GM19023 (cell line): ENCODE data around the gene DDRGK1.
"Not testable (repeated sequence)": the region's sequence is repeated elsewhere in the genome, so short reads cannot be mapped to it uniquely, and the experiment has no call there.

Experiments used
- ATAC-seq: cut with Tn5 transposase; IDR thresholded peaks from one replicate; pipeline ENCODE4 v1.9.1; 2021; ENCODE audit warnings: mild to moderate bottlenecking, moderate library complexity; ENCODE audit not compliant: unreplicated experiment

Gene DDRGK1

DNA sequence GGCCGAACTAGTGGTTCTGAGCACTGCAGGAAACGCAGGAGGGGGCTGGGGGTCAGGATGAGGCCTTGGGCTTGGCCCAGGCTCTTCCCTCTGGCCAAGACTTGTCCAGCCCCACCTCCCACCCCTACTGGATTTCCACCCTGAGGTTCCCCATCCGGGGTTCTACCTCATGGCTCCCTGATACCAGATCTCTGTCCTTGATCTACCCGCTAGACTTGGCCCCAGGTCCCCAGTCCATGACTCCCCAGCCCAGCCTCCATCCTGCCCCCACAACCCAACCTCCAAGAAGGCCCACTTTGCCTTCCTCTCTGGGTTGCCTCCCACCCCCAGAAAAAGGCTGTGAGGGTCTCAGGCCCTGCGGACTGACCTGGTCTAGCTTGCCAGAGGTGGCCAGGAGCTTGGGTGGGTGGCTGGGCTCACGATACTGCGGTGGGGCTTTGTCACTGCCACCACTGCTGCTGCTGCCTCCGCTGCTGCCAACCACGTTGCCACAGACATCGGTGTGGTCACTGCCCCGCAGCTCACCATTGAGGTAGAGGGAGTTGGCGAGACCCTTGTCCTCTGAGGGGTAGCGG, 38.1 kb downstream of the DDRGK1 start:
- ATAC-seq, result no peak

DNA sequence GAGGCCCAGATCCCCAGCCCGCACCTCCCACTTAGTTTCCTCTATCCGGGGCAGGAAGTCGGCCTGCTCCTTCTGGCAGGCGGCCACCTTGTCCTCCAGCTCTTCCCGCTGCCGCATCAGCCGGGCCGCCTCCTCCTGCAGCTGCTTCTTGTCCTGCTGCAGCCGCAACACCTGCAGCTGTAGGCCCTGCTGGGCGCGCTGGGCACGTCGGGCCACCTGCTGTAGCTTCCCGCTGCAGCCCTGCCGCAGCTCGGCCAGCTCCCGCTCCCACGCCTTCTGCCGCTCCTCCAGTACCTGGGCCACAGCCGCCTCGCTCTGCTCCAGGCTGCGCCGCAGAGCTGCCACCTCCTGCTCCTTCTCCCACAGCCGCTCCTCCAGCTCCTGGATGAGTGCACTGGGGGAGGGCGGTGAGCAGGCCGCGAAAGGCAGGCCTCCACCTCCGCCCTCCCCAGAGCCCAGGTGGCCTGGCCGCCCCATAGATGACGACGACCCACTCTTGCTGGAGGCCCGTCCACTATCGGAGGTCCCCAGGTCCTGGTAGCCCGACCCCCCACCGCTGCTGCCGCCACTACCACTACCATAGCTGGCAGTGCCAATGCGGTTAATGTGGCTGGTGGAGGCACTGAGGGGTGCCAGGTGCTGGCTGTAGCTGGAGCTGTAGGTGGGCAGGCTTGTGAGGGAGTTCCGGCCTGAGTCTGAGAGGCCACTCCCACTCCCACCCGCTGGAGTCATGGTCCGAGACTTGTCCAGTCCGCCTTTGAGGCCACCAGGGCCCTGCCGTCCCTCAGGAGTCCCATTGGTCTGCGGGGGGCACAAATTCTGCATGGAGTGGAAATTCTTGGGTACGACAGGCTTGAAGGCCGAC, 38.8 kb downstream of the DDRGK1 start:
- ATAC-seq, result no peak

DNA sequence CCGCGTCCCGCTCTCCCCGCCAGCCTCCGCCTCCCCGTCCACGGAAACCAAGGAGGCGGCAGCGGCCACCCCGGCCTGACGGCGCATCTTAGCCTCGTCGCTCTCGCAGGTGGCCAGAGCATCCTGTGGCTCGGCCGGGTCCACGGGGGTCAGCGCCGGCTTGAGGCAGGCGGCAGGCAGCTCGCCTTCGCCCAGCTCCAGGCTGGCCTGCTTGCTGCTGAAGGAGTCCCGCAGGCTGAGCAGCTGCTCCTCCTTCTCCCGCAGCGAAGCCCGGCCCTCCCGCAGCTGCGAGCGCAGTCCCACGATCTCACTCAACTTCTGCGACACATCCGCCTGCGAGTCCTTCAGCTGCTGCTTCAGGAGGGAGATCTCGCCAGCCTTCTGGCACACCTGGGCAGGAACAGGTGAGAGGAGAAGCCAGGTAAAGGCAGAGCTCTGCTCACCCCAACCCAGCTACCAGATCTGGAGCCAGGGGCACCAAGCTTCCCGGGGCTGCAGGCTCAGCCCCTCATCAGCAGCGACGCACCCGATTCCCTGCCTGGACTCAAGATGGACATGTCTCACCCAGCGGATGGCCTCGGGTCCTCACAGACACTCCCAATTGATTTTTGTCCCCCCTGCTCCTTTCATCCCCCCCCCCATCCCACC, 39.6 kb downstream of the DDRGK1 start:
- no peak for ATAC-seq

DNA sequence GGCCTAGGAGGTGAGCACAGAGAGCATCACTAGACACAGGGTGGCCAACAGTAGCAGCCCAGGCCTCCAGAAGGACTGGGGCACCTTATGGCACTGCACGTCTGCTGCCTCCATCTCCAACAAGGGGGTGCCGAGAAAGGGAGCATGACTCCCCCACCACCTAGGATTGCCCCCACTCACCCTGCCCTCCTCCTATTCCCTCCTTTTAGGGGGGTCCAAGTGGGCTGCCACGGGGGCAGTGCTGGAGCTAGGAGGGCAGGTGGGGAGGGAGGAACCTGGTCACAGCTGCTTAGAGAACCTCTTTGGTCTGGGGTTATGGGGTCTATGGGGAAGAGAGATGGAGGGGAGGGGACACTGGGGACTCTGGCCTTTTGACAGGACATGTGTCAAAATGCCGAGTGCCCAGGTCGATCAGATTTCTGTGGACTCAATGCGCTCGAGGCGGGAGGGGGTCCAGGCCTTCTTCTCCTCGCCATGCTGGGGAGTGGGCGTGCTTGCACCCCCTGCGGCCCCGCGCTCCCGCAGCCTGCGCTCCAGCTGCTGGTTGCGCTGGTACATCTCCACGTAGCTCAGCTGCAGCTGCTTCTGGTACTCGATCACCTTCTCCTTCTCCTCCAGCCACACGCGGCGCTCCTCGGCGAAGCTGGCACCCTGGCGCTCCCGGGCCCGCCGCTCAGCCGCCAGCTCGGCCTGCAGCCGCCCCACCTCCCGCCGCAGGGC, 40.3 kb downstream of the DDRGK1 start:
- no peak for ATAC-seq

DNA sequence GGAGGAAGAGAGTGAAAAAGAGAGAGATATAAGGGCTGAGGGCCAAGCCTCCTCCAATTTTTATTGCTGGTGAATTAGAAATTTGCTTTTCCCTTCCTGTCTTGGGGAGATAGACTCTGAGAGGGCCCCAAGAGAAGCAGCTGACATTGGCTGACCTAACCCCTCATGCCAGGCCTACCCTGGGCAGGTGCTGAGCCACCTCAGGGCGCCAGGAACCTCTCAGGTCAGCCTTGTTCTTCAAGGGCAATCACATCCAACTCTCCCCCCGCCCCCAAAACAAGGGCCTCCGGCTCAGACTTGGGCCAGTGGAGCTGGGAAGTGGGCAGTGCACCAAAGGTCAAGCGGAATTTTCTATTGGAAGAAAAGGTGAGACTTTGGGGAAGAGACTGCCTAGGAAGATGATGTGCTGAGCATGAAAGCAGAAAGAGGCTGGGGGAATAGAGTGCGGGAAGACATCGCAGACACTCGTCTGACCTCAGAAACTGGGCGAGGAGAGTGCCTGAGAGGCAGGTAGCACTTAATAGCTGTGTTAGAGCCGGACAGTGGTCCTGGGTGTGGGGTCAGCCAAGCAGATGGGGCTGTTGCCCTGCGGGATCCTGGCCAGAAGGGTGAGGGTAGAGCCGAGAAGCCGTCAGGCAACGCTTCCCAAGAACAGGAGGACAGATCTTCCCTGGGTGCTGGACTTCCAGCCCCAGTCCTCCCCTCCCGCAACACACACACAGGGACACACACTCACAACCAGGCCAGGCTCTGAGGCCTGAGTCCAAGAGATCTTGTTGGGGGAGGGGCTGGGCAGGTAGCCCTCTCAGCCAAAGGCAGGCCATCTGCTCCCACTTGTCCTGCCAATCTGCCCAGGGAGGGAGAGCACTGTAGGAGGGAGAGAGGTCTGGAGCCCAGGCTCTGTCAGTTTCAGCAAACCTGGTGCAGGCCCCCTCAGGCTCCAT, 41.1 kb downstream of the DDRGK1 start:
- ATAC-seq, result no peak

DNA sequence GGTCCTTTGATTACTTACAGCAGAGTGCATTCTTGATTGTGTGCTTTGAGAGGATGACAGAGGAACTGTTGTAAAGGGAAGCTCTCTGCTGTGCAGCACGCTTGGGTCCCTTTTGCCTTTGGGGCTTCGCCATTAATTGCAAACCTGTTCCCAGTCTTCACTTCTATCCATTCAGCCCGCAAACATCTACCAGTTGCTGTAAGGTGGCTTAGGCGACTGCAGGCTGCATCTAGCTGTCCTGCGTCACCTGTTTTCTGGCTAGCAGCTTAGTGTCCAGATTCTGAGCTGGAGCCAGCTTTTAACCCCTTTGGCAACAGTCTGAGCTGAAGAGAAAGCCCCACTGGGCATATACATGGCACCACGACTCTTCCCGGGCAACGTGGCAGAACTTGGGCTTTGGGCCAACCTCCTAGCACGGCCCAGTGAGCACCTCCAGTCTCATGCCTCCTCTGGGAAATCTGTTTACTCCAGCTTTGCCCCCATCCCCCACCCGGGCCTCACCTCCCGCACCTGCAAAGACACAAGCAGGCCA, 42.3 kb downstream of the DDRGK1 start:
- no peak for ATAC-seq

DNA sequence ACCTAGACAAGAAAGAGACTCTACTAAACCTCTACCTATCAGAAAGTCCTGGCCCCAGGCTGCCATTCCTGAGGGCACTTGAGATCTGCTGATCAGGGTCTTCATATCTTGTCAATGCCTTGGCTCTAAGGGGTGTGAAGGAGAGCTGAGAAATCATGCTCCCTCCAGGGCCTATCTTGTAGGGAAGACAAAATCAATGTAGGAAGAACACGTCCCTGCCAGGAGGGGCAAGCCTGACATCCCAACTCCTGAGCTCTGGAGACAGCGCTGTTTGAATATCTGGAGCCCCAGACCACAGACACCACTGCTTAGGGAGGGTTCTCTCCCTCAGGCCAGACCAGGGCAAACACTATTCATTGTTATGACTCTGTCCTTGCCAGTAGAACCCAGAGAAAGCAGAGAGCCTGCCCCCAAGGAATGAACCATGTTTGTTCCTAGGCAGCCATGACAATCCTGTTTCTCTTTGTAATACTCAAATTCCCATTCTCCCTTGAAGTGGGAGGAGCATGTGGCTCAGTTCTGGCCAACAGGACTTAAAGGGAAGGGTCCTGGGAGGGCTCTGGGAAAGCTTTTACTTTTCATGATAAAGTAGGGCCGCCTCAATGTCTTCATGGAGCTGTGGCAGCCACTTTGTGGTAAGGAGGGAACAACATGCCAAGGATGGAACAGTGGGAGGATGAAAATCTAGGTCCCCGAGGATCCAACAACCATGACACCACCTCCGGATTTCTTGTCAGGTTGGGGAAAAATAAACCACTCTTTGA, 43.0 kb downstream of the DDRGK1 start:
- ATAC-seq, result no peak

DNA sequence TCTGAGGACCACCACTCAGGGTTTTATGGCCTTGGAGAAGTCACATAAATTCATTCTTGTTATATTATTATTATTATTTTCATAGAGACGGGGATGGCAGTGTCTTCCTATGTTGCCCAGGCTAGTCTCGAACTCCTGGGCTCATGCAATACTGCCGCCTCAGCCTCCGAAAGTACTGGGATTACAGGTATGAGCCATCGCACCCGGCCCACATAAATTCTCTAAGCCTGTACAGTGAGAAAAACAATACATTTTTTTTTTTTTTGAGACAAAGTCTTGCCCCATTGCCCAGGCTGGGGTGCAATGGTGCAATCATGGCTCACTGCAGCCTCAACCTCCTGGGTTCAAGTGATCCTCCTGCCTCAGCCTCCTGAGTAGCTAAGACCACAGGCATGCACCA, 44.1 kb downstream of the DDRGK1 start:
- no peak for ATAC-seq

DNA sequence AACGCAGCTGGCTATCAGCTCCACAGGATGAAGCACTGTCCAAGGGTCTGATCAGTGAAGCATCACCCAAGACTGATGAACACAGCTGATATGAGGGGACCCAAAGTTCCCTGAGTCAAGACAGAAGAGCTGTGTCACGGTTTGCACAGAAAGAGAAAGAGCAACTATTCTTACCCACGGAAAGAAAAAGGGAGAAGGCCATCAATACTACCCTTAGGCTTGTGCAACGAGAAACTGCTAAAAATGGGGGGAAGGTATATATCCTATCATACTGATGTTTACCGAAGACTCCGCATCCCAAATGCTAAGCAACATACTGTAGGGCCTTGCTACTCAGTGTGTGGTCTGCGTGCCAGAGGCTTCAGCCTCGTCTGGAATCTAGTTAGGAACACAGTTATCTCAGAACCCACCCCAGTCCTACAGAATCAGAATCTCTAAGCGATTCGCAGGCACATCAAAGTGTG, 45.5 kb downstream of the DDRGK1 start:
- no peak for ATAC-seq

DNA sequence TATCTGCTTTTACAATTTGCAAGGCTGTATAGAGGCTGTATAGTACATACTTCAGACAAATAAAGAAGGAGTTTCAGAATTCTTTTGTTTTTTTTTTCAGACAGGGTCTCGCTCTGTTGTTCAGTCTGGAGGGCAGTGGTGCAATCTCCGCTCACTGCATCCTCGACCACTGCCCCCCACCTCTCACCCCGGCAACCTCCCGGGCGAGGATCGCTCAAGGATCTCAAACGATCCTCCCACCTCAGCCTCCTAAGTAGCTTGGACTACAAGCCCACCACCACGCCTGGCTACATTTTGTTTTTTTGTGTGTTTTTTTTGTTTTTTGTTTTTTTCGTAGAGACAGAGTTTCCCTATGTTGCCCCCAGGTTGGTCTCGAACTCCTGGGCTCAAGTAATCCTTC, 46.7 kb downstream of the DDRGK1 start:
- no peak for ATAC-seq

DNA sequence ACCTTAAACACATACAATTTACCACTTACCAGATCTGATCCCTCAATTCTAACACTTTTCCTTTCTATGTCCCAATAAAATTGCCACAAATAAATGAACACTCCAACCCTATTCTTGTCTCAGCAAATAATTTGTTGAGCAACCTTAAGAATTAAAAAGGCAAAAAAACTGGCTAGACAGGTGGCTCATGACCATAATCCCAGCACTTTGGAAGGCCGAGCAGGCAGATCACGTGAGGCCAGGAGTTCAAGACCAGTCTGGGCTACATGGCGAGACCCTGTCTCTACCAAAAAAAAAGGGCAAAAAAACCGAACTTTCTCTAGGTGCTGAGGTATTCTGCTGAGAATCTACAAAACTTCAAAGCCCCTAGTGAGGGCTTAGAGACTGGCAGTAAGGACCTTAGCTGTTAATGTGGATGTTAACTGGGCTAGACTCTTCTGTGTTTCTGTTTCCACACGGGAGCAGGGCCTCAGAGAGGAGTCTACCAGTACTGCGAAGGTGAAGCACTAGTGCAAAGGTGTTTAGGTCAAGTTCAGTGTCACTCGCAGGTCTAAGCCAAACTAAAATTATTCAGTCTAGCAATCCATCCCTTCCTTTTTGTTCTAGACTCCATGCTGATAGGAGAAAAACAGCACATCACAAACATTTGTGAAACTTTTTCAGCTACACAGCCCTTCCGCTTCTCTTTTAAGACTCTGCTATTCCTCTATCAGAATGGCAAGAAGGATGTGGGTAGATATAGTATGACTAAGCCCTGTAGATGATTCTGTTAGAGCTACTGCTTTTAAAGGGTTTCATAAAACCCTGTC, 47.5 kb downstream of the DDRGK1 start:
- no peak for ATAC-seq

DNA sequence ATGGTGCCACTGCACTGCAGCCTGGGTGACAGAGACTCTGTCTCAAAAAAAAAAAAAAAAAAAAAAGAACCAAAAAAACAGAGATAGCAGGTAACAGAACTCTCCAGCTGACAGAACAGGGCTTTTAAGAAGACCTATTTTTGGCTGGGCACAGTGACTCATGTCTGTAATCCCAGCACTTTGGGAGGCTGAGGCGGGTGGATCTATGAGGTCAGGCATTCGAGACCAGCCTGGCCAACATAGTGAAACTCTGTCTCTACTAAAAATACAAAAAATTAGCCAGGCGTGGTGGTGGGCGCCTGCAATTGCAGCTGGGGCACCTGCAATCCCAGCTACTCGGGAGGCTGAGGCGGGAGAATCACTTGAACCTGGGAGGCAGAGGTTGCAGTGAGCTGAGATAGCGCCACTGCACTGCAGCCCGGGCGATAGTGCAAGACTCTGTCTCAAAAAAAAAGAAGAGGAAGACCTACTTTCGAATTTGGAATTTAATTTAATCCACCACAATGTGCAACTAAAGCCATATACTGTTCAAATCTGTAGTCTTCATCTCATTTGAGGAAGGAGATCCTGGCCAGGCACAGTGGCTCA, 52.3 kb downstream of the DDRGK1 start:
- not testable (repeated sequence) for ATAC-seq

DNA sequence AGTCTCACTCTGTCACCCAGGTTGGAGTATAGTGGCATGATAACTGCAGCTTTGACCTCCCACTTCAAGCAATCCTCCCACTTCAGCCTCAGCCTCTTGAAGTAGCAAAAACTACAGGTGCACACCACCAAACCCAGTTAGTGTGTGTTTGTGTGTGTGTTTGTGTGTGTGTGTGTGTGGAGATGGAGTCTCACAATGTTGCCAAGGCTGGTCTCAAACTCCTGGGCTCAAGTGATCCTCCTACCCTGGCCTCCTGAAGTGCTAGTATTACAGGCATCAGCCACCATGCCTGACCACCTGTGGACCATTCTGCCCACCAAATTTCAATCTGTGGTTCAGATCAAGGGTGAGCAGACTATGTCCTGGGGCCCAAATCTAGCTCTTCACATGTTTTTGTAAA, 53.6 kb downstream of the DDRGK1 start:
- ATAC-seq, result no peak

DNA sequence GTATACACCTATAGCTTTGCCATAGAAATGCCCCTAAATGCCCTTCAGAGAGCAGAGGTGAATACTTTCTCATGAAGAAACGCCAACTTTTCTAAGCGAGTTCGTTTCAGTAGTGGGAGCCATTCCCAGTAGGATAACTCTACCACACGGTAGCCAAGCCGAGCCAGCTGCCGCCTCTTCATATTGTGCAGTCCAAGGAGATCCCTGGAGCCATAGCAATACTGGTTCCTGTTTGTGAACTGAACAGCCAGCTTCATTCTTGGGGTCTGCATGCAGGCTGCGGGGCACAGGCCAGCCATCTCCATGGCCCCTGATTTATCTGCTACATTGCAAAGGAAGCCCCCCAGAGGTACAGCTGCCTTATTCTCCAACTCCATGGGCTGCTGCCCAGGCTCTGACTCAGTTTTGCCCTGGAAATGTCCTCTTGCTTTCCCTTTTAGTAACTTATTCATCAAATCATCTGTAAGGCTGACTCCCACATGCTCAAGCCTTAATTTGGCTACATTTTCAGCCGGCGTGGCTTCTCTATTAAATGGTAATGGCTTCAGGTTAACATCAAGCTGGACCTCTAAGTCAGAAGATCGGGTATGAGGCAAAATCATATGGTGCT, 57.6 kb downstream of the DDRGK1 start:
- no peak for ATAC-seq

DNA sequence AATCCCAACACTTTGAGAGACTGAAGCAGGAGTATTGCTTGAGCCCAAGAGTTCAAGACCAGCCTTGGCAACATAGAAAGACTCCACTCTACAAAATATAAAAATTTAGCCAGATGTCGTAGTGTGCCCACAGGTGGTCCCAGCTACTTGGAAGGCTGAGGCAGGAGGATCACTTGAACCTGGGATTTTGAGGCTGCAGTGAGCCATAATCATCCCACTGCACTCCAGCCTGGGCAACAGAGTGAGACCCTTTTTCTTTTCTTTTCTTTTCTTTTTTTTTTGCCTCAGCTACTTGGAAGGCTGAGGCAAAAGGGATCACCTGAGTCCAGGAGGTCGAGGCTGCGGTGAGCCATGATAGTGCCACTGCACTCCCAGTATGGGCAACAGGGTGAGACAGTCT, 62.7 kb downstream of the DDRGK1 start:
- ATAC-seq, result no peak
